A673 (cell line): Measurements from ENCODE around the gene DMRT3. TPM values are rescaled to one million over a fixed set of nuclear protein-coding genes. Genes with fewer than 3 reads are reported as not detected.

Experiments used
- BruUV-seq: library from RNA; stranded (reverse); fragments of 400-500 nt; replicated peaks from 2 replicates; lab custom pipeline; 2021; lab: Mats Ljungman, UMichigan
- CTCF ChIA-PET: fragments of 300-600 bp; sonication (Branson Sonifier 250); formaldehyde crosslinking; loops from one replicate; lab custom pipeline; 2022; ENCODE audit warnings: antibody characterized with exemption; lab: Charles Lee
- POLR2A ChIA-PET: fragments of 300-600 bp; sonication (Branson Sonifier 250); formaldehyde crosslinking; loops from one replicate; lab custom pipeline; 2022; ENCODE audit warnings: antibody characterized with exemption; ENCODE audit not compliant: low non-redundant PET; lab: Charles Lee
- DNase-seq: peaks from one replicate; pipeline ENCODE4 v3.0.0-alpha.2; 2015; ENCODE audit warnings: low spot score
- H3K27ac ChIP-seq: fragments of 200-600 bp; sonication (generic); 2 replicates; pipeline ENCODE4 v1.5.1; 2016; ENCODE audit warnings: mixed run types, low read depth, mild to moderate bottlenecking, mixed read lengths, antibody characterized with exemption, low read length; ENCODE audit not compliant: poor library complexity, severe bottlenecking
- H3K27me3 ChIP-seq: fragments of 200-600 bp; sonication (generic); replicated peaks from 2 replicates; pipeline ENCODE4 v1.6.1; 2017; ENCODE audit warnings: mixed run types, low read depth, mild to moderate bottlenecking, mixed read lengths, antibody characterized with exemption, low read length; ENCODE audit not compliant: insufficient read depth, poor library complexity
- H3K36me3 ChIP-seq: fragments of 200-600 bp; sonication (generic); 2 replicates; pipeline ENCODE4 v1.6.1; 2016; ENCODE audit warnings: mixed run types, mild to moderate bottlenecking, mixed read lengths, antibody characterized with exemption, low read length; ENCODE audit not compliant: insufficient read depth, poor library complexity, severe bottlenecking
- H3K4me1 ChIP-seq: fragments of 200-600 bp; sonication (generic); 2 replicates; pipeline ENCODE4 v1.6.1; 2017; ENCODE audit warnings: mixed run types, mild to moderate bottlenecking, mixed read lengths, antibody characterized with exemption, low read length; ENCODE audit not compliant: insufficient read depth, poor library complexity, severe bottlenecking
- H3K4me3 ChIP-seq: fragments of 200-600 bp; sonication (generic); 2 replicates; pipeline ENCODE4 v1.5.1; 2016; ENCODE audit warnings: low read depth, mixed run types, mild to moderate bottlenecking, mixed read lengths, low read length; ENCODE audit not compliant: poor library complexity, severe bottlenecking
- H3K9me3 ChIP-seq: fragments of 200-600 bp; sonication (generic); 2 replicates; pipeline ENCODE4 v1.6.1; 2016; ENCODE audit warnings: mixed run types, low read depth, mild to moderate bottlenecking, mixed read lengths, antibody characterized with exemption, low read length; ENCODE audit not compliant: poor library complexity, severe bottlenecking
- CTCF ChIP-seq: fragments of 300-800, 200-600 bp; sonication (generic); conservative IDR thresholded peaks from 2 replicates; pipeline ENCODE4 v1.5.1; 2017; ENCODE audit warnings: low read depth, mild to moderate bottlenecking, antibody characterized with exemption, low read length, moderate library complexity, mixed read lengths
- EZH2 ChIP-seq: fragments of 200-600 bp; sonication (generic); IDR thresholded peaks from 2 replicates; pipeline ENCODE4 v1.6.1; 2017; ENCODE audit warnings: borderline replicate concordance, low read depth, mild to moderate bottlenecking, mixed read lengths, antibody characterized with exemption, low read length; ENCODE audit not compliant: poor library complexity, severe bottlenecking
- intact Hi-C: fragments of 100-400 bp; cut with micrococcal nuclease; formaldehyde crosslinking; loops from one replicate; pipeline ENCODE4 v1.10.0; 2022; ENCODE audit not compliant: unreplicated experiment
- total RNA-seq: library from RNA; stranded (reverse); gene quantifications from 2 replicates; pipeline ENCODE4 v1.2.3, GENCODE V29; 2021

The DMRT3 gene
- total RNA-seq, 1 experiment from 2014 or later: not detected

DNA sequence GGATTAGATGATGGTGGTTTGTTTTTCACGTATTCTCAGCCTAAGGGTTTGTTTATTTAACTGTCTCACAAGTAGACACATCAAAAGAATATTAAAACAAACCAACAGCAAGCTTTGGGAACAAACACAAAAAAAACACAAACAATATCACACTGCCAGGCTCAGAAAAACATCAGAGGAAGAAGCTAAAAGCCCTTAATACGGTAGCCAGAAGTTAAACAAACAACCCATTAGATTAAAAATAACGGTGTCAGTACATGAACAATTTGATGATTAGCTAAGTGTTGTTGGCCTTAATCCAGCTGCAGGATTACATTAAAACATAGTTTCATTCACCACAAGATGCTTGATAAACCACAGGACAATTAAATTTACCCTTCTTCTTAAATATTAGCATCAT, 57.8 kb downstream of the DMRT3 start:
- no peak overlapping the region for H3K4me3 ChIP-seq
- H3K27ac ChIP-seq: no peak overlapping the region
- intact Hi-C loops: no loop called here
- ChIA-PET CTCF (no interaction called here), POLR2A (no interaction called here)
- H3K9me3 ChIP-seq: no peaks in the 10 kb centered on the region
- no peak for DNase-seq
- H3K36me3 ChIP-seq: no peaks in the 10 kb centered on the region
- H3K4me1 ChIP-seq: no peaks in the 10 kb centered on the region
- no TSS peak for BruUV-seq
- no peak for TF ChIP-seq EZH2
- TF ChIP-seq CTCF: no peak
- peaks cover 52% of the 10 kb centered on the region for H3K27me3 ChIP-seq

DNA sequence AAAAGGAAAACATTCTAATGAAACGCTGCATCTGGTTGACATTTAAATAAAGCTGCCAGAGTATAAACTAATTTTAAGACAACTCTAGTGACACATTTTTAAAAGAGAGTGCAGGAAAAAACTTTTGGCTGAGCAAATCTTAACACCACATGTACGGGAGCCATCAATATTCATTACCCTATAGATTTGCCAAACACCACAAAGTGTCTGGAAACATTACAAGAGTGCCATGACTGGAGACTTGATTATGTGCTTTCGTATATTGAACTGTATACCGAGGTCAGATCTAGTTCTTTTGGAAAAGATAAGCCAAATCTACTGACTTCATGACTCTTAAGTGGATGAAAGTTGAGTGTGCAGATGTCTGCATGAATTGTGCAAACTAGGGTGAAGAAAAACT, 63.1 kb downstream of the DMRT3 start:
- H3K27me3 ChIP-seq: peaks cover 68% of the 10 kb centered on the region
- no TSS peak for BruUV-seq
- ChIA-PET POLR2A (no interaction called here), CTCF (no interaction called here)
- intact Hi-C loops: no loop called here
- no peak overlapping the region for H3K4me3 ChIP-seq
- no peaks in the 10 kb centered on the region for H3K4me1 ChIP-seq
- TF ChIP-seq CTCF: no peak
- no peak for TF ChIP-seq EZH2
- no peaks in the 10 kb centered on the region for H3K9me3 ChIP-seq
- no peak overlapping the region for H3K27ac ChIP-seq
- DNase-seq: no peak
- no peaks in the 10 kb centered on the region for H3K36me3 ChIP-seq

Other genes starting within 250 kb of the DMRT3 start
- gene DMRT1, start 135.0 kb upstream of the DMRT3 start, total RNA-seq: not detected in 2 replicates
- gene DMRT2, start 73.7 kb downstream of the DMRT3 start, total RNA-seq: not detected in 2 replicates